HG03280 (cell line): Measurements from ENCODE around the gene BMX.

Experiments
- ATAC-seq: cut with Tn5 transposase; IDR thresholded peaks from one replicate; pipeline ENCODE4 v1.9.1; 2021; ENCODE audit warnings: mild to moderate bottlenecking, moderate library complexity; ENCODE audit not compliant: unreplicated experiment

The BMX gene

DNA sequence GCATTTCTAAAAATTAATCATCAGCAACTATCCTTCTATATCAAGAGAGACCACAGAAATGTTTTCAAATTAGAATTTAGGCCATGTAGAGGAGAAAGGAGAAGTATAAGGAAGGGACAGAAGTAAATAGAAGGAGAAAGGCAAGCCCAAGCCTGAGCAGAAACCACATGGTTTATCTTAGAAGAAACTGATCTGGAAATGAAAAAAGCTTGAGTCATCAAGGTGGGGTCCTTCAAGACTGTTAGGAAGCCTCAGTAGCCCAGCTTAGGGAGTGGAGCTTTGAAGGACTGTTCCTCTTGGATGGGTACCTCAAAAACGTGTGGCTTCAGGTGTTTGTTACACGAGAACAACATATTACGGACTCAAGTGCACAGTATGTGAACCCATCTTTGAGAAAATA is 4.5 kb downstream of the BMX start:
- no peak for ATAC-seq

DNA sequence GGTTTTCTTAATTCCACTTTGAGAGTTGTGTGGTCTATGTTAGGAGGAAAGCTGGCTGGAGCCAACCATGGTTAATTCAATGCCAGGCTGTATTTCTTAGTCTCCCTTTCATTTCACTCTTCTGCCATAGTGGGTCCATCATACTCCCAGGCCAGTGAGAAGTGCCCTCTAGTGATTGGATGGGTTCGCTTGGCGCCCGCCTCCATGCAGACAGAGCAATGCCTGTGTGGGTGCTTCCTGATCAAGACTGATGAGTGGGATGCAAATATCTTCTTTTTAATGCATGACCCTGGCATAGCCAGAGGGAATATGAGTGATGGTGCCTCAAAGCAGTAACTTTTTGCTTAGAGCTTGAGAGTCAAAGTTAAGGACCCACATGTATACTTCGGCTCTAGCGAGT is 6.4 kb downstream of the BMX start:
- no peak for ATAC-seq

DNA sequence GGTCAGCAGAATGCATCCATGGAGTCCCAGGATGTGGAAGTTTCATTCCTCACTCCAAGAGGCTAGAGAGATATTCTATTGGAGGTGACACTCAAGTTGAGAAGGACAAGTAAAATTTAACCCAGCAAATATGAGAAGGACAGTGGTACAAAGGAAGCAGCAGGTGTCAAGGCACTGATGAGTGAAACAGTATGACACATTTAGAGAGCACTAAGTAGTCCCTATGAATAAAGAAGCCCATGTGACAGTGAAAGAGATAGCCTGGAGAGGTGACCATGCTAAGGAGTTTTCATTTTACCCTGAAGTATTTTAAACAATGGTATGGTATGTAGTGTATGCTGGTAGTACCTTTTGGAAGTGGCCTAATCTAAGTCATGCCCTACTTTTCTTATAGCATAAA is 9.2 kb downstream of the BMX start:
- no peak for ATAC-seq

DNA sequence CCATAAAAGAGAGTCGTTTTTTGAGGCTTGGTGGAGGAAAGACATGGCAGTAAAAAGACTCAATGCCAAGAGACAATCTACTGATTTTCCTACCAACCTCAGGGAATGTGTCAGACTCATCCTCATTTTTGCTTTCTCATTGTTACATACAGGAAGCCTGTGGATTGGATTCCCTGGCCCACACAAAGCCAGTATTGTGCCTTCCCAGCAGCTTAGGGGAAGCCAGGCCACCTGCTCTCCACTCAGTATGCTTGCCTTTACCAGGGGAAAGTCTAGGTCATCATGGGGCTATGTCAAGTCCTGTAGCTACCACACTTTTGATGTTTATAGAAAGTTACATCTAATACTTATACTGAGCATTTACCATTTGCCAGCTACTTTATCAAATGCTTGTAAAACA is 11.0 kb downstream of the BMX start:
- ATAC-seq: no peak

DNA sequence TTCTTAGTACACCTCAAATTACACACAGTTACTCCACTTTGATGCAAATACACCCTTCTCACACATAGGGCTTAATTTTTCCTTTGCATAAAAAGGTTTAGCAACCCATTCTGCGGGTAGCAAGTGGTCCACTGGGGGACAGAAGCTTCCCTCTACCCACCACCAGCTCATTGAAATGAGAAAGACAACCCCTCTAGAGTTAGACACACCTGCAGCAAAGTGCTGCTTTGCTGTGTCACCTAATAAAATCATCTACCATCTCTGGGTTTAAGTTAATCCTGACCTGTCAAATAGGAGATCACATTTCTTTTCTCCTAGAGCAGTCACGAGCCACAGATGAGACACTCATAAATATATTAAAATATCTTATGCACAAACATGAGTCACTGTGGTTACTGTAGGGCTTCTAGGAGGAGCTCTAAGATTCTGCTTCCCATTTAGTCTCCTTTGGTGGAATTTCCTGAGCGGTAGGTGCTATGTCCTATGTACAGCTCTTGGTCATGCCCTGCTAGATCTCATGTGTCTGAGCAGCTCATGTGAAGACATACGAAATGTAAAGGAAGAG is 11.9 kb downstream of the BMX start:
- ATAC-seq: no peak

DNA sequence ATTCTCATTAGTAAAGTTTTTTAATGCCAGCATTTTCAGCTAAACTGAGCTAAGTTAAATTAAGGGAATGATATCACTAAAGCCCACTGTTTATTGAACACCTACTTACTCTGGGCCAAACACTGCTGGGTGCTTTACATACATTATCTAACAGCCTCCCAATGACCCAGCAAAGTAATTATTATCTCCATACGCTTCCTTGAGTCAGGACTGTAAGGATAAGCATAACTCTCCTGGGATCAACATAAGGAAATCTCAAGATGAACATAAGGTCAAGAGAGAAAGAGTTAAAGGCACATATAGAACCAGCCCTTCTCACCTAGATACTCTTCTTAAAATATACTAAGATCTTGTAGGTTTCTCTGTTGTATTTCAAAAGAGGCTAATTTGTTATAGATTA is 13.7 kb downstream of the BMX start:
- no peak for ATAC-seq

DNA sequence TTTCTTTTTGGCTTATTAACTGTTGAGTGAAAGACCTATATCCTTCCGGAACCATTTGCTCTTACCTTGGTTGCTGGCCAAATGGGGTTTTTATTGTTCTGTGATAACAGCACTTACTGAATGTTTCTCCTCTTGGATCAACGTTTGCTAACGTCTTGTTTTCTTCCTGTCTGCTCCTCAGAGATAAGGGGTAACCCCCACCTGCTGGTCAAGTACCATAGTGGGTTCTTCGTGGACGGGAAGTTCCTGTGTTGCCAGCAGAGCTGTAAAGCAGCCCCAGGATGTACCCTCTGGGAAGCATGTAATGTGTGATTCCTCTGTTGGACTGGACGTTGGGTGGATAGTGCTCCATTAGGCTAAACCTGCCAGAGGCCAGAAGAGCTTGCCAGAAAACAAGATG is 15.3 kb downstream of the BMX start:
- no peak for ATAC-seq

DNA sequence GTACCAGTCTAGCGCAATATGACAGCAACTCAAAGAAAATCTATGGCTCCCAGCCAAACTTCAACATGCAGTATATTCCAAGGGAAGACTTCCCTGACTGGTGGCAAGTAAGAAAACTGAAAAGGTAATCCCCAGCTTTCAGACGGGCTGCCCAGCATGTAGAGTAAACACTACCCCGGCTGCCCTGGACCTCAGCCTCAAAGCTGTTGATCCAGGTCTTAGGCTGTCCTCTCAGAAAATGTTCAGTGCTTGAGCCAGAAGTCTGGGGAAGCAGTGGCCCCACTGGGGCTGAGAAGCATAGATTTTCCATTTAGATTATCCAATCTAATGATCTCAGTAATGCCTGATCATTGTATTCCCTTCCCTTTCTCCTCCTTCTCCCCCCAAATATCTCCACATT is 21.9 kb downstream of the BMX start:
- ATAC-seq: no peak

DNA sequence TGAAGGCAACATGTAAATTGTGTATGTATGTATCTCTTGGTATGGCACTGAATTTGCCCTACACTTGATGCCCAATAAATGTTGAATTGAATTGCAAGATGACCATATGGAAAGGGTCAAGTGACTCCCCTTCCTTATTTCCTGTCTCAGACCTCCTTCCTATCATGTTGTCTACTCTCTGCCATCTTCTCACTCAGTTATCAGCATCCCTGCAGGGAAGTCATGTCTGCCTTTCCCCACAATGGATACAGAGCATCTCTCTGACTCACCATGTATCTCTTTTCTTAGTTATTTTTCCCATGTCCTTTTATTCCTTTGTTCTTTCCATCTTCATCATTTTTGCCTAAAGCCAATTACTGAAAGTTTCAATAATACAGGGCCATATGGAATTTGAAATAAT is 22.5 kb downstream of the BMX start:
- no peak for ATAC-seq

DNA sequence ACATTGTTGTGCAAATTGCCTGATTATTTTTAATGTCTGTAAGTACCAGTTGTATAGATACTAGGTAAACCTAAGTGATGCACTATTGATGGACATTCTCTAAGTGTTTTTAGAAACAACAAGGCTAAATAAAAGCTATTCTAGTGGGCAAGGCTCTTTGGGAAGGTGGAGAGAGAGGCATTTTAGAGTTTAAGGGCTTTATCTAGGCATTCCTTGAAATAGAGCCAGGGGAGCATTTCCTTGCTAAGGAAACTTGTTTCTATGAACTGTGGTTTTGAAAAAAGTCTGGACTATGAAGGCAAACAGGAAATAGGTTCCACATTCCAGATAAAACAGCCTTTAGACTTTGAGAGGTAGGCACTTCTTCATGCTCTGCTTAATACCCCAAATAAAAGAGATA is 23.8 kb downstream of the BMX start:
- no peak for ATAC-seq

DNA sequence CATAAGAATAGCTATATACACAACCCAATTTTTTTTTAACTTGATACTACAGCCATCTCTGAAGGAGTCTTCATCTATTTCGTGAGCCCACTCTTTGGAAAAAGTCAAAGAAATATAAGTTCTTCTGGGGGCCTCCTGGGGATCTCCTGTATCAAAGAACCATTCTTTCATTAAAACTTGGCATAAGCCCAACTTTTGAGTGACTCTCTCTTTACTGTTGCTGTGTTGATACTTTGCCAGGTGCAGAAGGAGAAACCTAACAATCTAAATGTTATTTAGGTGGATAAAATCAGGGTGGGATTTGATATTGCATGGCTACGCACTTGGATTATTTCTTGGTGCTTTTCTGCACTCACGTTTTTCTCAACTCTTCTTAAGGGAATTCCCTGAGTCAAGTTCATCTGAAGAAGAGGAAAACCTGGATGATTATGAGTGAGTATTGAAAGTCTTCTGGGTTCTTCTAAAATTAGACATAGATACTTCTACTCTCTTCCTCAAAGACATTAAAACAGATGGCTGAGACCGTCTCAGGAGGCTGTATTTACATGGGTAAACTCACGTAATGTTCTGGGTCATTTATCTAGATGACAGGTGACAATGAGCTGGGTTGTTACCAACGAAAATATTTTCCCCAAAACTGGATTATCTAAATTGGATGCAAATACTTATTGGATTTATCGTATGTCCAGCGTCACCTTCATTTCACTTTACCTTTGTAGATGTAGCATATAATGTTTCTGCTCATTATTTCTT is 25.2 kb downstream of the BMX start:
- ATAC-seq: no peak

DNA sequence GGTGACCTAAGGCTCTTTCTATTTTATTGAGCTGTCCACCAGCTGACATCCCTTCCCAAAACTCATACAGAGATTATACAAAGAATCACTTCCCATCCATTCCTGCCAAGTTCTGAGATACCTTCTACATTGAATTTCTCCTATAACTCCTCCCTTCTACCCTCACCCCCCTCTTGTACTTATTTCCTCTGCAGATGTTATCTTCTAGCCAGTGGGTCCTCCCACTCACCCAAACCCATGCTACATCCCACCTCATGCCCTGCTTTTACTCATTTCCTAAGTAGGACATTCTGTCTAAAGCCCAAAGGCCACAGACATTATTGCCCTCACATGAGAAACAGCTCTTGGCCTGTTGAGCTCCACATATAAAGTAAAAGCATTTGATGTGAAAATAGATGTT is 28.6 kb downstream of the BMX start:
- ATAC-seq: no peak

DNA sequence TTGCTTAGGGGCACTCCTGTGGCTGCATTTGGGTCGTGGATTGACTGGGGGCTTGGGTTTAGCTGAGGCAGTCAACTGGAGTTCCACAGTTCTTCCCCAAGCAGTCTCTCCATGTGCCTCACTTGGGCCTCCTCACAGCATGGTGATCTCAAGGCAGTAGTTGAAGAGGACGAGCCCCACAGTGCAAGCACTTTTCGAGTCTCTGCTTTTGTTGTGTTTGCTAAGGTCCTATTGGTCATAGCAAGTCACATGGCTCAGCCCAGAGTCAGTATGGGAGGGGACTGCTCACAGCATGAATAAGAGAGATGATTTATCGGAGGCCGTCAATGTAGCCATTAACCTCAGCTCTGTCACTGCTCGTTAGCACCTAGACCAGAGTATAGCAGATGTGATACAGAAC is 29.7 kb downstream of the BMX start:
- no peak for ATAC-seq

DNA sequence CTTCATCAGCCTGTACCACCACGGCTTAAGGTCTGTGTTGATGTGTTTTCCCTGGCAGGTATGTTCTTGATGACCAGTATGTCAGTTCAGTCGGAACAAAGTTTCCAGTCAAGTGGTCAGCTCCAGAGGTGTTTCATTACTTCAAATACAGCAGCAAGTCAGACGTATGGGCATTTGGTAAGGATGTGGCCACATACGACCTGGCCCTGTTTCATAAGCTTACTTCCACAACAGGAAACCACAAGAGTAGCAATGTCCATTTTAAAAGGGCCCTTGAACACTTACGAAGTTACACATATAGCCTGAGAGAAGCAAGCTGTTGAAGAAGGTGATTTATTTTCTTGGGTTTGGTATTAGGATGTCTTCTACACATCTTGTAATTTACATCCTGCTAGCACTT is 46.1 kb downstream of the BMX start:
- no peak for ATAC-seq

DNA sequence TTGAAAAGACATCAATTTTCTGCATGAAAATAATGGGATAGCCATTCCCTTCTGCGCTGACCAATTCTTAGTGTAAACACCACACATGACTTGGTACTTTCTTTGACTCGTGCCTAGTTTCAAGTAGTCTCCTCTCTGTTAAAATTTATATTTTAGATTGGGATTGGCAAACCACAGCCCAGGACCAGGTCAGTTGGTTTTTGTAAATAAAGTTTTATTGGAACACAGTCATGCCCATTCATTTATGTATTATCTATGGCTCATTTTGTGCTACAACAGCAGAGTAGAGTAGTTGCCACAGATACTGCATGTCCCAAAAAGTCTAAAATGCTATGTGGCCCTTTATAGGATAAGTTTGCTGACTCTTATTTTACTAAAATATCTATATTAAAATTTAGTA is 46.7 kb downstream of the BMX start:
- no peak for ATAC-seq

DNA sequence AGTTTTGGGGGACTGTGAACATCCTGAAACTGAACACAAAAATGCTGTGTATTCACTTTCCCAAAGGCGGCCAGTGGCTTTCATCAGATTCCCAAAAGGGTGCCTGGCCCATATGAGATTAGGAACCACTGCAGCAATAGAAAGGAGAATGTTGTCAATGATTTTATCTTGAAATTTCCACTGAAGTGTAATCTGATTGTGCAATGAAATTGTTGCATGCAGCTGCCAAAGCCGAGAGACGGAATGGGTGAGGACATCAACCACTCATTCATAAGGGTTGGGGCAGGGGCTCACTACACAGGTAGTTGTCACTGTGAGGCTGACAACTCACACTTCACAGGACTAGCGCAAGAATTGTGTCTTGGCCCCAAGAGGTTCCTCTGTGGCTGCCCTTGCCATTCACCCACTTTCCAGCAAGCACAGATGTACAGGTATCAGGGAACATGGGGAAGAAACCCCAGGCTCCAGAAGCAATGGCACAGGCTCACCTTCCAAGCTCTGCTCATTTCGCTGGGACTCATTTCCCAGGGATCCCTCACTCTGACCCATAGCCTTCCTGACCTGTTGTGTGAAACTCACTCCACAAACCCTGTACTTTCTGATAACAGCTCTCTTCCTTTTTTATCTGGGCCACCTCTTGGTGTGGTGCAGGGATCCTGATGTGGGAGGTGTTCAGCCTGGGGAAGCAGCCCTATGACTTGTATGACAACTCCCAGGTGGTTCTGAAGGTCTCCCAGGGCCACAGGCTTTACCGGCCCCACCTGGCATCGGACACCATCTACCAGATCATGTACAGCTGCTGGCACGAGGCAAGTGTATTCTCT is 48.8 kb downstream of the BMX start:
- no peak for ATAC-seq

DNA sequence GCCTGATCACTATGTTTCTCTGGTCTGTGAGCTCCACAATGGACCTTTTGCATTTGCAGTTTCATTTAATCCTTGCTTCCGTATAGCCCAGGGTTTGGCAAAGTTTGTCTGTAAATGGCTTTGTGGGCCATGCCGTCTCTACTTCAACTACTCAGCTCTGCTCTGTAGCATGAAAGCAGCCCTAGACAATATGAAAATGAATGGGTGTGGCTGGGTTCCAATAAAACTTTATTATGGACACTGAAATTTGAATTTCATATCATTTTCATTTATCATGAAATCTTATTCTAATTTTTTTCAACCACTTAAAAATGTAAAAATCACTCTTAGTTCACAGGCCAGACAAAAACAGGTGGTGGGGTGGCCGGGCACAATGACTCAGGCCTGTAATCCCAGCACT is 58.6 kb downstream of the BMX start:
- no peak for ATAC-seq

DNA sequence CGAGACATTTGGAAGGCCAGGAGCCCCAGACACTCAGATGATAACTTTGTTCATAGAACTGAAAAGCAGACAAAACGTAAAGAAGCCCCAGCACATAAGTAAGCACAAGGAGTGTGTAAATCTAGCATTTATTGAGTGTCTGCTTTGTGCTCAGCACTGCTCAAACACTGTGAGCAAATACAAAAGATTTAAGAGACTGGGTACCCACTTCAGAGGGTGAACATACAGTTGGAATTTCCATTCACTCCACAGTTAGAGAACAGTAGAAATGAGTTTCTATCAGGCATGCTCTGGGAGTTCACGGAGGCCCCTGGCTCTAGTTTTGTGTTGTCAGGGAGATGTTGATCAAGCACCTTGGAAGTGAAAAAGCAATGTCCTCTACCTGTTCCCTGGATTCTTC is 60.3 kb downstream of the BMX start:
- ATAC-seq: no peak

DNA sequence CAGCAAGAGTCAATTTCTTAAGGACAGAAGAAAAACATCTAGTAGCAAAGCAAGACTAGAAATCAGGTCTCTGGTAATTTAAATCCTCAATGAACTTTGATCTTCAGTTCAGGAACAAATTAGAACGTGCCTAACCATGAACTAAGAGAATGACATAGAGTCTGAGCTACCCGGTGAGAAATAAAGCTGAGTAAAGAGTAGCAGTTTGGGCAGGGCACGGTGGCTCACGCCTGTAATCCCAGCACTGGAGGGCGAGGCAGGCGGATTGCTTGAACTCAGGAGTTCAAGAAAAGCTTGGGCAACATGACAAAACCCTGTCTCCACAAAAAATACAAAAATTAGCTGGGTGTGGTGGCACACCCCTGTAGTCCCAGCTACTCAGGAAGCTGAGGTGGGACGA is 62.4 kb downstream of the BMX start:
- no peak for ATAC-seq

DNA sequence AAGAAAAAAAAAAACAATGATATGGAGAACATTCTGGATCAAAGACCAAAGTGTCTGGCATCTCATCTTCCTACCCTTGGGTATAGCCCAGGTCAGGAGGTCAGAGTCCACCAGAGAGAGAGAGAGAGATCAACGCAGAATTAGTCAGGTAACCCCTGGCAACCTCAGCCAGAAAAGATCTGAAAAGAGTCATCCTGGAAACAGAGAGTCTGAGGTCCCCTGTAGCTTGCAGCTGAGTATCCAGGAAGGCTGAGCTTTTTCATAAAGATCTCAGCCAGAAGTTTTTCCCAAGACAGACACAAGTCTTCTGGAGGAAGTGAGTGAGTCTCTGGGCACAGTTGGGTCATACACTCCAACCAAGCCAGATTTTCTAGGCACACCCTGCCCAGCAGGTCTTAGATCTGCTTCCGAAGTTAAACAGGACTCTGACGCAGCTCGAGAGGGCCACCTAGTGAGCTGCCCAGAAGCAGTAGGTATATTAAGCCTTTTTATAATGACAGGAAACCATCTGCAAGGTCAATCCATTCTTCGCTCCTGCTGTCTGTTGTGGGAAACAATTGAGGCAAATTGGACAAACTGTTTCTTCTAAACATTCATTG is 64.5 kb downstream of the BMX start:
- ATAC-seq: peak; percentile 70

DNA sequence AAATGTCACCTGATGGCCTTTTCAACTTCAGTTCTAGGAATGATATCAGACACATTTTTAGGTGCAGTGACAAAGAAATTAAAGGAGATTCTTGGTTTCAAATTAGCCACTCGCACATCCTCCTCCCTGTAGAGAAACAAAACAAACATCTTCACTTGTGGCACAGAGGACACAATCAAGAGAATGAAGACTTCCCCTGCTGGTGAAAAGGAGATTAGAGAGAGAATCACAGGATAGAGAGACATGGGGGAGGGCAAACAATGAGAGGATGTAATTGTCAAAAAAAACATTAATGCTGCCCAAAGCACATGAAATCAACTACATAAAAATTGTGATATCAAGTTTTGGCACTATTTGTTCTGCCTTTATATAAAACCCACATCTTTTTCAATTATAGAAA is 65.6 kb downstream of the BMX start:
- ATAC-seq: no peak

DNA sequence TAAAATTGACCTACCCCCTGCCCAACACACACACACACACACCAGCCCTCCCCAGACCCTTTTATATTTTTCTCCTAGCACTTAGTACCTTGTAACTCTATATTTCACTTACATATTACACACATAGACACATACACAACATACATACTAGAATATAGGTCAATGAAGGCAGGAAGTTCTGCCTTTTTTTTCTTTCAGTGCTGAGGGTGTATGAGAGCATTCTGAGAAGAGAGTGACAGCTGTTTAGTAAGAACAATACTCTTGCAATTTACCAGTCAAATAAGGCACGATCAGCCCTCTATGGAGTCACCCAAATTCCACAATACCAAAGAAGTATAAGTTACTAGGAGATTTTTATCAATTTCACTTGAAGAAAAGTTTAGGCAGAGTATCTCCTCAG is 66.7 kb downstream of the BMX start:
- no peak for ATAC-seq
